ENCODE results near the gene RALGPS1.

RALGPS1 gene

DNA sequence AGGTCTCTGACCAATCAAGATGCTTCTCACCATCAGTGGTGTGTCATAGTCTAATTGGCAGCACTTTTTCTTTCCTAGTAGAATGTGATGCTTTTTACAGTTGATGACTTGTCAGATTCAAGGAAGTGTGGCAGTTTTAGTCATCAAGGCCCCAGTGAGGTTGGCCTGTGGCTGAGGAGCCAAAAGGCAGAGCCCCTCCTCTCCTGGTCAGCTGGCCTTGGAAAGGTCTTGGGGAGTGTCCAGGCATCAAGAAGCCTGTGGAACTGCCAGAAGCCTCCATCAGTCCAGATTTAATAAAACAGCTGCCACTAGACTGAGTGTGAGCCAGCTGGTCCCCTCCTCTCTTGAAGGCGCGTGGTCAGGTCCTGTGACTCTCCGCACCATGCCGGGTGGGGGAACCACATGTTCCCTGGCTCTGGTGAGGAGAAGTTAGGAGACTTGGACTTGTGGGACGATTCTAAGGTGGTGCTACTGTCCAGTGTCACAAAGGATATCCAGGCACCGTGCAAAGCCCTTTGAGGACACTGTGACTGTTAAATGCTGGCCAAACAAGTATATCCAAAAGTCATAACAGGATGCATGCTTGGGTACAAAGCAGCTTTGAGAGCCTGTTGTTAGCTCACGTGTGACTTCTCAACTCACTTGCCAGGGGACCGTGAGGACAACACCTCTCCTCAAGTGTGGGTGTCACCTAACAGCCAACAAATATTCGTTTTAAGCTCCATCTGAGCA, 213.9 kb downstream of the RALGPS1 start:
- no peak for DNase-seq

DNA sequence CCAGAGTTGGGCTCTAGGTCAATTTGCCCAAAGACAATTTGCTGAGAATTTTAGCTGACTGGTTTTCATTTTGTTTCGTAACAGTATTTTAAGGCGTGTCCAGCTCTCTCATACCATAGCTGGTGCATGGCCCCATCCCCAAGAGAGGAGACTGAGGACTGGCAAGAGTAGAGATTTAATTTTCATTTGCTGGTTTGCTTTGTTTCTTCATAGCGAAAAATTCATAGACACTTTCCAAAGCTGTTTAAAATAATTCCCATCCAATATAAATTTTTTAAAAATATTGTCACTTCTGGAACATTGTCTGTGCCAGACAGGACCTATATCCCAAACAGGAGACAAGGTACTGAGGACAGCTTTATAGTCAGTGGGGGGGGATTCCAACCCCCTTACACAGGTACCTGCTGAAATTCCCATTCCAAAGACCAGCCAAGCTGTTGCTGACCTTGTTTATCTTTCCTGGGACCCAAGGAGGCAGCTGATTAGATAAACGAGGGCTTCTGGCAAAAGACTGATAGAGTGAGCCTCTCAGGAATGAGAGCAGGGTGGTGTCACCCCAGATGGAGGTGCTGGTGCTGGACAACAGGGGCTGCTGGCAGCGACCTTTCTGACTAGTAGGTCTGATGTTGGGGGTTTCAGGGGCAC, 214.6 kb downstream of the RALGPS1 start:
- no peak for DNase-seq

DNA sequence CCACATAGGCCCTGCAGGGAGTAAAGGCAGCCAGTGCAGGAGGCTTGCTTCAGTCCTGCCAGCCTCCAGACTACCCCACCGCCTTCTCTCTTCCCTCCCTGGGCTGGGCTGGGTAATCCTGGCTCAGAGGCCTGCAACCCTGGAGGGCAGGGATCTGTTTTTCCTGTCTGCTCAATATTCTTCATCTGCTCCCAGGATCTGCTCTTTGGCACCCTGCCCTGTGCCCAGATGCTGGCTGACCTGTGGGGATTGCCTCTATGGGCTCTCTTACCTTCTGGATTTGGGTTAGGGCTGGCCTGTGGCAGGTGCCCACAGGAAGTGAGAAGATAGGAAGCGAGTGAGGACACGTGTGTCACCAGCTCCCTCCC, 215.1 kb downstream of the RALGPS1 start:
- DNase-seq, result no peak

DNA sequence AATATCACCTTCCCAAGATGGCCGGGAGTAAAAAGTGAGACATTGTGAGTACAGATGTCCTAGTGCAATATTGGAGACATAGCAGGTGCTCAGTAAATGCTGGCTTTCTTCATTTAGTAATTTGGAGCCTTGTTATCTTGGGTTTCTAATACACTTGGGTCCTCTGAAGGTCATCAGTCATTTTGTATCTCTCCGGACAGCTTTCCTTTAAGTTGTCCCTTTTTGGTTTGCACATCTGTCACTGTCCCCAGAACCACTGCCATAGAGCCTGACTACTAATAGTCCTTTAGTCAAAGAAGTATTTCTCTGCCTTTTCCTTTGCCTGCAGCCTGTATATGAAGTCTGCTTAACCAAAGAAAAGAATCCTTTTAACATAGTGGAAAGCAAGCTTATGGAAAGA, 215.7 kb downstream of the RALGPS1 start:
- DNase-seq, result no peak

DNA sequence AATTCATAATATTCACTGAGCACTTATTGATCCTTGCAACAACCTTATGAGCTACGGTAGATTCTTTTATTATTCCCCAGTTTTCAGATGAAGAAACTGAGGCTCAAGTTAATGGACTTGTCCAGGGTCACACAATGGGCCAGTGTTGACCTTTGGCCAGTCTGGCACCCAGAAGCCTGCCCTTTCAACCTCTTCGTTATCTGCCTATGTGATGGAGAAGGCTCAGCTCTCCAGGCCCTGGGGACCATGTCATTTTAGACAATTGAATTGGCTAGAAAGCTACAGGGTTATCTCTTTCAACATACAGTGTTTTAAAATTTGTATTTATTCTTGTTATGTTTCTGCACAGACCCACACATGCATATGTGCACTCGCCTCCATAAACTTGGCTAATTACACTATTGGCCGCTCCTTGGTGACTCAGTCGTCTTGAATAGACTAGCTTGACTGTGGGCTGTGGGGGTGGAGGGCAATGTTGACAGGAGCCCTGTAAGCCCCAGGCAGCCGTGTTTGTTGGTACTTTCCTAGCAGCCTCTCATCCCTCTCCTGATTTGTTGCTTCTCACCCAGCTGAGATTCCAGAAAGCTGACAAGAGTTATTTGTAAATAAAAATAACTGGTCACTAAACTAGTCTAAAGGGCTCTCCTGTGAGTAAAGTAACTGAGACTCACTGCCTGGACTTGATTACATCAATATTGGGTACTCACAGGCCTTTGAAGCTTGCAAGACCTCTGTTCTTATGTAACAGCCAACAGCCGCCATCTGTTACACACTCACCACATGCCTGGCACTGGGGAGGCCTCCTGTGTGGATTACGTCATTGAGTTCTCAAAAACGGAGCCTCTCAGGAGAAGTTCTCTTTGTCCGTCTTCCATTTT, 216.3 kb downstream of the RALGPS1 start:
- DNase-seq, result no peak

DNA sequence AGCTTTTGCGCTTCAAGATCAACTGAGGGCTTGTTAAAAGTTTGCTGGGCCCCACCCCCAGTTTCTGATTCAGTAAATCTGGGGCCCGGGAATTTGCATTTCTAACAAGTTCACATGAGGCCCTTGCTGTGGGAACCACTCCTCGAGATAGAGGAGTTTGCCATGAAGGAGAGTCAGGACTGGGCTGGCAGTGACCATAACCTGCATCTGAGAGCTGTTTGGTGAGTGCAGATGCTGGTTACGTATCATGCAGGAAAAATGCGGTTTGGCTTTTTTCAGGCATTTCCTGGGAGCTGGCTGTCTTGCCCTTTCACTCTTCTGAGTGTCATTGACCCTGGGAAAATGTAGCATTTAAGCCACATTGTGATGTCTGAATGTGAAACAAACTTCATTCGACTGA, 217.3 kb downstream of the RALGPS1 start:
- no peak for DNase-seq

DNA sequence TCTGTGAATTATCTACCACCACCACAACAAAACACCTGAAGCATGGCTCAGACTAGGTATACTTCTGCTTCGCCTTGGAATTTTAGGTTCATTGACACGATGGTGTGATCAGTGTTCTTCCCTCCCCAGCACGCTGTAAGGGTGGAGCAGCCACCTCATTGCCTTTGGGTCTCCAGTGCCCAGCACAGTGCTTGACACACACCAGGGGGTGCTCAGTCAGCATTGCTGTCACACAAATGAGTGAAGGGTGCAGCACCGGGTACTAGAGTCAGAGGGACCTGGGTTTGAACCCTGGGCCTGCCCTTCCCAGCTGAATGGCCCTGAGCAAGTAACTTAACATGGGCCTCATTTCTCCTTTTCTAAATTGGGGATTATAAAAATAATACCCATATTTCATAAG, 217.8 kb downstream of the RALGPS1 start:
- no peak for DNase-seq

DNA sequence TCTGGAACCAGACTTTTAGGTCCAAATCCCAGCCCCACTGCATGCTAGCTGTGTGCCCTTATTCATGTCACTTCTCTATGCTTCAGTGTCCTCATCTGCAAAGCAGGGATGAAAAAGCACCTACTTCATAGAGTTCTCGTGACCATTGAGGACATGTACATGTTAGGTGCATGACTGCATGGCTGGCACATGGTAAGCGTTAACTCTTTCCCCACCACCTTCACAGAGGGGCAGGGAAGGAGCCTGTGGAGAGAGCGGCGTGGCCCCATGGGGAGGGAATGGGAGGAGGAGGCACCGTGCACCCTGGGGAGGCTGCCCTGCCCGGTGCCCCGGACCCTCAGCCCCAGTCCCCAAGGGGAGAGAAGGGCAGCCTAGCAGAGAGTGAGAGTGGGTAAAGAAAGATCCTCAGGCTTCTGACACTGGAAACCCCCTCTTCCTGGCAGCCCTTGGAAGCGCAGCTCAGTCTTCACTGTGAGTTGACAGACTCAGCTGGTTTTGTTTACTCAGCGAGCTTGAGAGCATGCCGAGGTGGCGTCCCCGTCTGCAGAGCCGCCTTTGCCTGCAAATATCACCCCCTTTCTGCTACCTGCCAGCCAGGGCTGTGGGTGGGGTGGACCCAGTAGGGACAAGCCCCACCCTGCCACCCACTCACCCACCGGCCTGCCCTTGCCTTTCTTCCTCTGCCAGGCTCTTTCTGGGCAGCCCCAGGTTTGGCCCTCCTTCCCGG, 218.5 kb downstream of the RALGPS1 start:
- no peak for DNase-seq

DNA sequence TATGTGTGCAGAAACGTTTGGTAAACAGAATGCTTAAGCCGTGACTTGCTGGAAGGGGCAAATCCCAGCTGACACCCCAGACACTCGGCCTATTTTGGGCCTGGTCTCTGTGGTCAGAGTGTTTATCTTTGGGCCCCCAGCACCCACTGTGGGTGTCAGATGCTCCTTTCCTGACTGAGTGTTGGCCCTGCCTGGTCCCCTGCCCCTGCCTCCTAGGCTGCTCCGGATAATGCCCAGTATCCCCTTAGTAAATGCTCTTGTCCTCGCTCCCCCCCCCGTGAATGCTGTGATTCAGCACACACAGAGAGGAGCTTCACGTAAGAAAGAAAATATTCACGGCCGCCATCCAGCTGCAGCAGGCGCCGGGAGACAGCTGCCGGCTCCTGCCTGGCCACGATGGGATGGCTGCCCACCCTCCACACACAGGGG, 219.2 kb downstream of the RALGPS1 start:
- DNase-seq, result no peak

DNA sequence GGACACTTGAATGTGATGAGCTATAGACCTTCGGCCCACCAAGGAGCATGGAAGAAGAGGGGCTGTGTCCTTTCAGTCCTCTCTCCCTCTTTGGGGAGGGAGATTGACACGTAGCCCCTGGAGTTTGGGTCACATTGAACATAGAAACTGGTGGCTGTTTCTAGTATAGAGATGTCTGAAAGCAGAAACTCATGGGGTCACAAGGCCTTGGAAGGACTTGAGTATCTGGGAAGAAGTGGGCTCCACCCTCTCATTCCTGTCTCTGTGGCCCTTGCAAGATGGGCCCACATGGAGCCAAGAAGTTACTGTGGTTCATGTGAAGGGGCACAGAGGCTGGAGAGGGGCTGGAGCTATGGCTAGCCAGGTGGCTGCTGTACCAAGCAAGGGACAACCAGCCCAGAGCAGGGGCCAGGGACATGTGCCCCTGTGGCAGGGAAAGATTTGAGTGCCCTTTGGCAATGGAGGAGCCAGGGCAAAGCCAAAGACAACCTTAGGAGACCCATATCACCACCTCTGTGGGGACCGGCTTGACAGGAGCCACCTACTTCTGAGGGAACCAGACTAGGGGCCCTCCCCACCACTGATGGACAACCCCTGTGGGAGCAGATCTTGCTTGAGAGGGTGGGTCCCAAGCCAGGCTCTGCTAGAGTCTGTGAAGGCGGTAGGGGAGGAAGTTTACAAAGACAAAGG, 220.6 kb downstream of the RALGPS1 start:
- DNase-seq, result no peak

DNA sequence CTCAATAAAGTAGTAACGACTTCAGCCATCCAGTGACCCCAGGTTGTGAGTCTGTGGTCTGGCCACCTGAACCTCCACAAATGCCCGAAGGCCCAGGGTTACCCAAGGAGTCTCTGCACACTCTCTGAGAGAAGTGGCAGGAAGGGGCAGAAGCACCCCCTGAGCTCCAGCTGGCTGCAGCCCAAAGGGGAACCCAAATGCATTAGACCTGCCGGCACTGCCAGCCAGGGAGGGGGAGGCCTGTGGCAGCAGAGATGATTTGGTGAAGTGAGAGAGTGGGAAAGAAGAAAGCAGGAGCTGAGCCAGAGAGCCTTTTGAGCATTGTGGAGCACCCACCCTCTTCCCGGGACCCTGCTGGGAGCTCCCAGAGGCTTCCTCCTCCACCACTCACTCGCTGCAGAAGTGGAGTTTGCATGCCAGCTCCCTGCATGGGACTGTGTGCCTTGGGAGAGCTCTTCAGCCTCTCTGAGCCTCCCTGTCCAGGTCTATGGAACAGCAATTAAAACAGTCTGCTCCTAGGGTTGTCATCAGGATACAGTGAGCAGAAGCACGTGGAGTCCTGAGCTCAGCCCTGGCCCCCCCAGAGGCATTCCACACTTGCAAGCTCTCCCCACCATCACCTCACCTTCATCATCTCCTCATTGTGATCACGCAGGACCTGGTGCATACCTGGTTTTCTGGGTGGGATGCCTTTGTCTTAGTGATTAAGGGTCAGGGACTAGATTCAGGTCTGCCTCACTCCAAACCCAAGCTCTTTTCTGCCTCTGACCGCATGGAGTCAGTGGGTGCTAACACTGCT, 221.7 kb downstream of the RALGPS1 start:
- DNase-seq, result no peak

DNA sequence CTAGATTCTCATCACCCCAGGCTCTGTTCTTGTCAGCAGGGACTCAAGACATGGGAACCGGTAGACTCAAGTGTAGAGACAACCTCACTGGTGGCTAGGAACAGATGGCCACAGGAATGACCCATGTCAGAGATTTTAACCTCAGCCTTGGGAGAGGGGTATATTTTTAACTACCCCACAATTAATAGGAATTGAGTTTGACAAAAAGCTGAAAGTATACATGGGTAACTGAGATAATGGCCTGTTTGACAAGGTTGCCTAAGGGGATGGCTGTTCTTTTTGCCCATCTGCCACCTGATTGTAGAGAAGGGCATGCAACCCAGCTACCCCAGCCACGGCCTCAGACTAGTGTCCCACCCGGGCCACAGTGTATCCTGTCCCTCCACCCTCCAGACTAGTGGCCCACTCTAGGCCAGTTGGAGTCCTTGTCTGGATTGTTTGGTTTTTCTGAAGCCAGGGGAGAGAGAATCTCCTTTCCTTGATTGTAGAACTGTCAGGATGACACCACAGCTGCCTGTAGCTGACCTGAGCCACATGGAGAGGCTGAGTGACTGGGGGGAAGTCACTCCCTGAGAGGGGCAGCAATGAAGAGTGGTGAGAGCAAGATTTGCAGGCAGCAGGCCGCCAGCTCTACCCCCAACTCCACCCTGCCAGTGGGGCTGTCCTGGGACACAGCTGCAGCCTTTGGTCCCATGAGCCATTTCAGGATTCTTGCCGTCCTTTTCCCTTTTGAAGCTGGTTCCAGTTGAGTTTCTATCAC, 222.5 kb downstream of the RALGPS1 start:
- no peak for DNase-seq

DNA sequence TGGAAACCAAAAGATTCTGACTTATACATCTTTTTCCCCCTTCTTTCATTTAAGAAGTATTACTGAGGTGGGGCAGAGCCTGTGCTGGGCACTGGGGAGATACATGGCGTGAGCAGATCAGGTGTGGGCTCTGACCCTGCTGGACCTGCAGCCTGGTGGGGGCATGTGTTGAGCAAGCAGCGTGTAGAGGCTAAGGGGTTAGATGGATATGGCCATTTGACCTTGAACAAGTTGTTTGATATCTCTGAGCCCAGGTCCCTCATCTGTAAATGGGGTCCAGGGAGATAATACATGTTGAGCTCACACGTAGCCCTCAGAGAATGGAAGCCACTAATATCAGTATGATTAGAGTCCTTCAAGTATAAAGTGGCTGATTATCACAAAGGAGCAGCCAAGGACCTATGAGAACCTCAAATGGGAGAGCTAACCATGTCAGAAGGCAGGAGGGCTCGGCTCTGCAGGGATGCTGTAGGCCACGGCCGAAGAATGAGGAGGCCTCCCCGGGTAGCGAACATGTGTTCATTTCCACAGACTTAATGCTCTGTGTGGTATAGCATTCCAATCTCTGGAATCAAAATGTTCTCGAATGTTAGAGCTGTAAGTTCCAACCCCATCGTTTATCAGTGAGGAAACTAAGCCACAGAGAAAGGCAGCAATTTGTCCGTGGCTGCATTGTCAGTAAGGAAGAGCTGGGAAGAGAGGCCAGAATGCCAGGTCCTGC, 223.2 kb downstream of the RALGPS1 start:
- no peak for DNase-seq

DNA sequence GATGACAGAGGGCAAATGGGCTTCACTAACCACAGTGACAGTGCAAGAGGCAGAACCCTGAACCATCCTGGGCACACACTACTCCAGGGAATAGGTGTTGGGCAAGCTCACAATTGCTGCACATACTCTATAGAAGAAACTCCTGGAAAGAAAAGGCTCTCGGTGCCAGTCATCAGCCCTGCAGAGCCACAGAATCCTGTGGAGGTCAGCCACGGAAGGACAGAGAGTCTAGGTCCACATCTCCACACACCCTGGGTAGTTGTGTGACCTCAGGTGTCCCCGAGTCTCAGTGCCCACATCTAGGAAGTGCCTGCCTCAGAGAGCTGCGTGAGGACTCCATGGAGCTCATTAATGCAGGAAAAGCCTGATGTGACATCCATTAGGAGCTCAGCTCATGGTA, 223.9 kb downstream of the RALGPS1 start:
- DNase-seq, result no peak

DNA sequence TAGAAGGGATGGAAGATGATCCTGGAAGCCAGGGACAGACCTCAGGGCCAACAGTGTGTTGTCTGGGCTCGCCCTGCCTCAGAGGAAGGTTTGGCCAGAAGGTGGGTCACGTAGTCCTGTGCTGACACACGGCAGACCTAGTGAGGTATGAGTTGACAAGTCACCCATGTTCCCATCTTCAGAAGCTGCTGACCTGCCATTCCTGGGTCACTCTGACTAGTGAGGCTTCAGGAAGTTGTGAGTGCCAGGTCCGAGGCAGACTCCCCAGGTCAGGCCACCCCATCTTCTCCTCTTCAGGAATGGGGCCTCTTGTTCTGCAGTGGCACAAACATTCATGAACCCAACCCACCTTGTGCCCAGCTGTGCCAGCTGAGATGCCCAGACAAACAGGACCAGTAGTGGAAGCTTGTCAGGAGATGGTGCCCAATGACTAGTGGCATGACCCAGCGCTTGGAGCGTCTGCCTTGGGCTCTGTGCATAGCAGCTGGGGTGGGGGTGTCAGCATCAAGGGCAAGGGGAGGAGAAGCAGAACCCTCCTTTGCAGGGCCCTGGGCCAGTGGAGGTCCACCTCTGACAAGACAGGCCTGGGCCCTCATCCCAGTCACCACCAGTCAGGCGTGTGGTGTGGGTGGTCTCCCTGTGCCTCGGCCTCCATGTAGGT, 224.6 kb downstream of the RALGPS1 start:
- DNase-seq, result no peak

DNA sequence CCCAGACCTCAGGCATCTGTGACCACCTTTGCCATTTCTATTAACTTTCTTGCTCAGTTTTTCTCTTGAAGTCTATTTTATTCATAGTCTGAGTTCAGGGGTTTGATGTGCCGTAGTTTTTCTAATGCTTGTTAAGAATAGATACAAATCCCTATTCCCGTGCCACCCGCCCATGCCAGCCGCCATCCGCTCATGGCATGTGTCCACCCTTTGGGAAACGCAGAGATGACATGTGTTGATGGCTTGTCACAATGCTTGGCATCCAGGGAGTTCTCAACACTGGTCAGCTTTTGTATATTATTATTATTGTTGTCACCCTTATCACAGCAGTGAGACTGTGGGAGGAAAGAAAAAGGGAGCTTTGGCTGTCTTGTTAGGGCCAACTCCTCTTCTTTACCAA, 225.2 kb downstream of the RALGPS1 start:
- no peak for DNase-seq

DNA sequence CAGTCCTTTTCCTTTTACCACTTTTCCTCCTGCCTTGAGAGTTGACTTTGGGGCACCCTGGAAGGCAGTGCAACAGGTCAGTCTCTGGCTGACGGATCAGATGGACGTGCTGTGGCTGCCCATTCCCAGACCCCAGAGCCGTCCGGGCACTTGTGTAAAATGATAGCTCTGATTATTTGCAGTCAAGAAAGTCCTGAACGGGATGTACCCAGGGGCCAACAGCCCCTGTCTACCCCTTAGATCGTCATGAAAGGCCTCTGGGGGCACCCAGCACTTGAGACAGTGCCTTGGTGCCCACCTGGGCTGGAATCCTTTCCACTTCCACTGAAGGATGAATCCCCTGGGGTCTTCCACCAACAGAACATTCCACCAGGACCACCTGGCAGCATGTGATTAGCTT, 225.6 kb downstream of the RALGPS1 start:
- no peak for DNase-seq

DNA sequence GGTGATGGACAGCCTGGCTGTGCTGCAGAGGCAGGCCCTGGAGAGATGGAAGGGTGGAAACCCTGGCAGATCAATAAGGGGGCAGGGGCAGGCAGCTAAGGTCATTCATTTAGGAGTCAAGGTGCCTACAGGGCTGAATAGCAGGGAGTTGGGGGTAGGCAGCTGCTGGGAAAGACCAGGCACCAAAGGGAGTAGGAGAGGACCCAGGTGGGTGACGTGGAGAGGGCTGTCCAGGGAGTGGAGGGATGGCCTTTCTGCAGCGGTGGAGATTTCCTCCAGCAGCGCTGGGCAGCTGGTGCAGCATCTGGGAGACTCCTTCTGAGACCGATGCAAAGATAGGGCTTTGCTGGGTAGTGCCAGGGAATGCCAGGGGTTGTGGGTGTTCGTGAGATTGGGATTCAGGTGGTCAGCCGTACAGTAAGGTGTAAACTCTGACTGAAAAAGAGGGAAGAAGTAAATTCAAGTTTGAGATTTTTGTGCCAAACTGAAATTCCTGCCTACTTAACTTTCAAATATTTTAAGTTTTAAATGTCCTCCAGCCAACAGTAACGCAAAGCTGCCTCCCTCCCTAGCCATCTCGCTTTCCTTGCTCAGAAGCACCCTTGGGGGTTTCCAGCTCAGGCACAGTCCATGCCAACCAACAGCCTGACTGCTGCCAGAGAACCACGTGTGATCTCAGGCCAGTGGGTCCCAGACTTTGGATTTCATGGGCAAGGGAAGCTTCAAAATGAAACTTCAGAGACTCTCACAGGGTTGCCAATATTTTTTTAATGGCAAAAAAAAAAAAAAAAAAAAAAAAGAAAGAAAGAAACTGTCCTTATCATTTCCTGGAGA, 226.5 kb downstream of the RALGPS1 start:
- DNase-seq, result no peak

DNA sequence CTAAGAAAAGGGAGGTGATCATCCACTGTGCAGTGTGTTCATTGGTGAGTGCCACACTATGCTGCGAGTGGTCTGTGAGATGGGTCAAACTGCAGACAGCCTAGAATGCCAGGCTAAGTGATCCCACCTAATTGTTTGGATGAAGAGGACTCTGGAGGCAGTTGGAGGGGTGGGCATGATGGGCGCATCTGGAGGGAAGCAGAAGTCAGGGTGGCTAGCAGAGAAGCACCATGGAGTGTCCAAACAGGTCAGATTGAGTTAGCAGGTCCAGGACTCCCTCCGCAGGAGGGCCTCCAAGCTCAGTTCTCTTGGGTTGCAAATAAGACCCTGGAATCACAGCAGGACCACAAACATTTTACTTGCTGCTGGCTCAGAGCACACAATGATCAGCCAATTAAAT, 227.7 kb downstream of the RALGPS1 start:
- no peak for DNase-seq

Data from NCI-H2081 treated with DMSO at 0.1 percent for 48 hours (cell line).